GM12878 (cell line): ENCODE measurements around the gene FAM241A.

Experiments used
- CTCF ChIP-seq, 3 experiments: IDR thresholded peaks in 2 of 3; conservative IDR thresholded peaks in 1 of 3; 2 replicates each; pipeline ENCODE4 v1.5.1; 2011; ENCODE audit warnings: low read depth in 3 of 3, low read length in 3 of 3, mild to moderate bottlenecking in 3 of 3, control low read depth in 2 of 3, moderate library complexity in 2 of 3, inconsistent platforms in 1 of 3, mixed read lengths in 1 of 3; ENCODE audit not compliant: control insufficient read depth in 2 of 3, insufficient read depth in 1 of 3; ENCODE audit errors: extremely low read depth in 1 of 3
- EP300 ChIP-seq, 2 experiments: fragments of 150-350 bp in 1 of 2; IDR thresholded peaks; 2 replicates each; pipeline ENCODE4 v1.6.1; 2011 to 2012; ENCODE audit warnings: low read depth in 2 of 2, low read length in 2 of 2, borderline replicate concordance in 1 of 2, improper control_type of control experiment in 1 of 2, inconsistent platforms in 1 of 2; ENCODE audit not compliant: control insufficient read depth in 1 of 2
- MXI1 ChIP-seq: fragments of 150-350 bp; IDR thresholded peaks from 2 replicates; pipeline ENCODE4 v1.6.1; 2011; ENCODE audit warnings: low read depth, mild to moderate bottlenecking, inconsistent platforms, low read length, improper control_type of control experiment

GRCh38 chr4:112146502-112146813, 1.2 kb downstream of the FAM241A start:
- TF ChIP-seq MXI1 (no peak), CTCF (IDR thresholded peaks at IDR 0.05 in 2 of 3, conservative IDR thresholded peaks at IDR 0.05 in 1 of 3; ENCODE audit: control insufficient read depth in 2 of 3, extremely low read depth in 1 of 3, insufficient read depth in 1 of 3, low read depth in 3 of 3, low read length in 3 of 3) (no peak), EP300 (IDR thresholded peaks at IDR 0.05; ENCODE audit: borderline replicate concordance in 1 of 2, control insufficient read depth in 1 of 2, low read depth in 2 of 2, low read length in 2 of 2) (no peak)
